Activated CD8-positive, alpha-beta memory T cell treated with anti-CD3 and anti-CD28 coated beads, Interleukin-2, amount 50 U/mL, for 1 hour (primary cell): Measurements from ENCODE around the gene SHMT1.
"Not testable (repeated sequence)": the region's sequence is repeated elsewhere in the genome, so short reads cannot be mapped to it uniquely, and the experiment has no call there.

Experiments used
- DNase-seq: peaks from one replicate; pipeline ENCODE4 v3.0.0-alpha.2; 2020; ENCODE audit errors: extremely low read depth

Gene SHMT1

GRCh38 chr17:18326039-18326438 lies 37.3 kb downstream of the SHMT1 start:
- DNase-seq = no peak

- no peak for DNase-seq
Observed at GRCh38 chr17:18324140-18325050, 39.0 kb downstream of the SHMT1 start.

- no peak for DNase-seq
Observed at GRCh38 chr17:18323507-18324139, 39.7 kb downstream of the SHMT1 start.

DNA sequence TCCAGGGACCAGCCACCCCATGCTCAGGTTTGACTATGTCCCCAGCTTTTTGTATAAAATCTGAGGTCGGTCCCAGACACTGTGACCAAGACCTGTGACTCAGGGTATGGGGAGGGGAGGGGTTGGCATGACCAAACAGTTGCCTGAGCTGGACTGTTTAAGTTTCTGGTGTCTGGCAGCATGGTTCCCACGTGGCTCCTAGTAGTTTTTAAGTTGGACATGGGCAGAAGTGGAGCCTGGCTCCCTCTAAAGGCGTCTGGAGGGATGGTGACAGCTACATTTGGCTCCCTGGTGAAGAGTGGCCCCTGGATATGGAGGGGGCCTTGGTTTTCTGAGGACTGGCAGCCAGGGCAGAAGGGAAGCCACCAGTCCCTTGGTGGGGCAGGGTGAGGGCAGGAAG lies 40.3 kb downstream of the SHMT1 start:
- no peak for DNase-seq

GRCh38 chr17:18322522-18322921 lies 40.8 kb downstream of the SHMT1 start:
- DNase-seq = no peak

GRCh38 chr17:18321309-18321708 lies 42.0 kb downstream of the SHMT1 start:
- DNase-seq = no peak

DNA sequence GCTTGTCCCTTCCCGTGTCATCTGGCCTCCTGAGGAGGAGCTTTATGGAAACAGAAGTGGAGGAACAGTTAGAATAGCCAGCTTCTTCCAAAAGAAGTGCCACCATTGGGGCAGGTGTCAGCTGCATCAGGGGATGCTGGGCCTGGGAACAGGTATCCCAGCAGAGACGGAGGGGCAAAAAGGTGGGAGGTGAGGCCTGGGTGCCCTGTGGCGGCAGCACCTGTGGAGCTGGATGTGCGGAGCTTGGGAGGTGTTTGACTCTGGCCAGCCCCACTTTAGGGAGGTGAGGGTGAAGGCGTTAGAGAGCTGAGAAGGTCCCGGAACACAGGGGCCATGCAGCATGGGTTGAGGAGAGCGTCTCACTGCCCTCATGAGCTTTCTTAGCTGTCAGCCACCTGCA lies 43.0 kb downstream of the SHMT1 start:
- no peak for DNase-seq

- DNase-seq = no peak
Observed at GRCh38 chr17:18319604-18320256, 43.6 kb downstream of the SHMT1 start.

GRCh38 chr17:18318771-18319450 lies 44.4 kb downstream of the SHMT1 start:
- DNase-seq = no peak

GRCh38 chr17:18318117-18318516 lies 45.2 kb downstream of the SHMT1 start:
- DNase-seq = no peak

DNA sequence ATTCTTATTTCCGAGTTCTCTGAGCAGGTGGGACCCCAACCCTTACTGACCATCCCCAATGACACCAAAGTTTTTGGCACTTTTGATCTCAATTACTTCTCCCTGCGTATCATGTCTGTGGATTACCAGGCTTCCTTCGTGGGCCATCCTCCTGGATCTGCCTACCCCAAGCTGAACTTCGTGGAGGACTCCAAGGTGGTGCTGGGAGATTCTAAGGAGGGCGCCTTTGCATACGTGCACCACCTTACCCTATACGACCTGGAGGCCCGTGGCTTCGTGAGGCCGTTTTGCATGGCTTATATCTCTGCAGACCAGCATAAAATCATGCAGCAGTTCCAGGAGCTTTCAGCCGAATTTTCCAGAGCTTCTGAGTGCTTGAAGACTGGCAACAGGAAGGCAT lies 47.4 kb downstream of the SHMT1 start:
- no peak for DNase-seq

DNA sequence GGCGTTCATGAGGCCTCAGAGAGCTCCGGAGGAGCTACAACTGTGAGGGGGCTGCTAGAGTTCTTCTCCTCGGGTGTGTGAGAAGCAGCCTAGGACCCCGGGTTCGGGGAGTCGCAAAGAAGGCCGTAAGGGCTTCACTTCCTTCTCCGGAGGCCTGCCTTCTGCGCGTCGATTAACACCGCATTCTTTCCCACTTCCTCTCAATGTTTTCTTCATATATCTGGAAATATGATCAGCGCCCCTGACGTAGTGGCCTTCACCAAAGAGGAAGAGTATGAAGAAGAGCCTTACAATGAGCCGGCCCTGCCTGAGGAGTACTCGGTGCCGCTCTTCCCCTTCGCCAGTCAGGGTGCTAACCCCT lies 47.8 kb downstream of the SHMT1 start:
- no peak for DNase-seq

- peak; percentile 91 for DNase-seq
Observed at GRCh38 chr17:18314731-18315561, 48.4 kb downstream of the SHMT1 start, which contains the start of the genes SMCR8 and TOP3A. Gene SMCR8 (plus strand): TSS chr17:18315293. CDS start chr17:18315790, 497 bp downstream. Gene TOP3A (minus strand): TSS chr17:18314994. CDS start chr17:18314778, 216 bp downstream.

DNA sequence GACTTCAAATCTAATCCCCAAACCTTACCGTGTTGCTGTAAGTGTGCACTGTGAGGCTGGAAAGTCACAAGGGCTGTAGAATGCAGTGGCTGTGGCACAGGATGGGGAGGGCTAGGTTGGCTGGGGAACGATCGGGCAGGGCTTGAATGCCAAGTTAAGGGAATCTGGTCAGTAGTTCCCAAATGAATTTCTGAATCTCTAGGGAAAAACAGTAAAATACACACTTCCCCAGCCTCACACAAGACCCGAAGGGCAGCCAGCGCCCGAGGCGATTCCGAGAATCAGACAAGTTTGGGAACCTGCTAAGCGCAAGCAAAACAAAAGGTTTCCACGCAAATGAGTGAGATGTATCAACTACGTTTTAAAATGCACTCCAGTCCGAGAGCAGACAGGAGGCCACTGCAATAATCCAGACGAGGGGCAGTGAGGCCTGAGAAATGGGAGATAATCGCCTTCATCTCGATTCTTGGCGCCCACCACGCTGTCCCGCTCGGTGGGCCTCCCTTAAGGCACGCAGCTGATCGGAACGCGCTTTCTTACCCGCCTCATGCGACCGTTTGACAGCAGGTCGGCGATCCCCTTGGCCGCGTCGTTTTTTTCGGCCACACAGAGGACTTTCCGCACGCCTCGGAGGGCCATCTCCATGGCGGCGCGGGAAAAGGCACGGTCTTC lies 49.2 kb downstream of the SHMT1 start:
- DNase-seq = no peak

DNA sequence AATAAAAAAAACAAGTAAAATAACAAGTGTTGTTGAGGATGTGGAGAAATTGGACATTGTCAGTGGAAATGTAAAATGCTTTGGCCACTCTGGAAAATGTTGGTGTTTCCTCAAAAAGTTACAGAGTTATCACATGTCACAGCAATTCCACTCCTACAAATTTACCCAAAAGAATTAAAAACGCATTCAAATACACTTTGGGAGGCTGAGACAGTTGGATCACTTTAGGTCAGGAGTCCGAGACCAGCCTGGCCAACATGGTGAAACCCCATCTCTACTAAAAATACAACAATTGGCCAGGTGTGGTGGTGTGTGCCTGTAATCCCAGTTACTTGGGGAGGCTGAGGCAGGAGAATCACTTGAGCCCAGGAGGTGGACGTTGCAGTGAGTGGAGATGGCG lies 54.1 kb downstream of the SHMT1 start:
- no peak for DNase-seq

- DNase-seq = not testable (repeated sequence)
Observed at GRCh38 chr17:18303206-18303605, 60.1 kb downstream of the SHMT1 start.

DNA sequence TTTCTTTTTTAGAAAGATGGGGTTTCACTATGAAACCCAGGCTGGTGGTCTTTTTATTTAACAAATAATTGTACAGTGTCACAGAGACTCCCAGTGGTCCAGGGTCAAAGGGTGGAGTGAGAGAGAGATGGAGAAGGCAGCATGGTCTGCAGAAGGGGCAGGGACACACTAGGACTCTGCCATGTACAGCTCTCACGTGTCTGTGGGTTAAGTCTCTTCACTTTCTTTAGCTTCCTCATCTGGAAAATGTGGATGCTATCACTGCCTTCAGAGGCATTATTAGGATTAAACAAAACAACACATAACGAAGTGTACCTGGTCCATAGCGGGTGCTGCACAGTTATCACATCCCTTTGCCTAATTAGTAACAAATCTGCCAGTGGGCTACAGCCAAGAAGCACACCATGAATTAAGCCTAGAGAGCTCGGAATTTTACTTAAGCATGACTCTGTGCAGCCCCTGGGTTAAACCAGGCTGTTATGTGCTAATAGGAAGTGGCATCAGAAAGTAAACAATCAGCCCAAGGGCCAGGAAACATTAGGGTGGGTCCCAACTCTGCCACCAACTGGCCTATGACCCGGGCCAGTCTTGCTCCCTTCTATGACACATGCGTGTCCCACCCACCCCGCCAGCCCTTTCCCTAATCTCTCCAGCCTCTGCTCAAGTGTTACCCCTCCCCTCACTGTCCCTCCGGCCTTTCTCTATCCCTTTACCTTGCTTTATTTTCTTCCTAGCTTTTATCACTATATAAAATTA lies 62.4 kb downstream of the SHMT1 start:
- DNase-seq = no peak

GRCh38 chr17:18298061-18298460 lies 65.3 kb downstream of the SHMT1 start:
- DNase-seq = not testable (repeated sequence)

- DNase-seq = no peak
Observed at GRCh38 chr17:18291718-18292540, 71.4 kb downstream of the SHMT1 start.
